GM21529 (cell line): ENCODE data around the gene TDRD5.

Experiments
- ATAC-seq: cut with Tn5 transposase; IDR thresholded peaks from one replicate; pipeline ENCODE4 v1.9.1; 2021; ENCODE audit not compliant: unreplicated experiment

The TDRD5 gene

GRCh38 chr1:179591592-179592580 is at the start of gene TDRD5:
TSS of gene TDRD5 (plus strand) at chr1:179591832. CDS start at chr1:179592616, 784 bp downstream.
- no peak for ATAC-seq

GRCh38 chr1:179545321-179545720 is 46.3 kb upstream of the TDRD5 start:
- ATAC-seq = no peak

- ATAC-seq = no peak
Measured at GRCh38 chr1:179547021-179547535, 44.6 kb upstream of the TDRD5 start.

GRCh38 chr1:179548666-179549367 is 42.8 kb upstream of the TDRD5 start:
- ATAC-seq = no peak

- no peak for ATAC-seq
Measured at GRCh38 chr1:179549368-179549700, 42.3 kb upstream of the TDRD5 start.

GRCh38 chr1:179550746-179551682 is 40.6 kb upstream of the TDRD5 start:
- ATAC-seq = peak; percentile 84

- no peak for ATAC-seq
Measured at GRCh38 chr1:179554427-179554826, 37.2 kb upstream of the TDRD5 start.

GRCh38 chr1:179558078-179558477 is 33.6 kb upstream of the TDRD5 start:
- ATAC-seq = no peak

- ATAC-seq = no peak
Measured at GRCh38 chr1:179575497-179576314, 15.9 kb upstream of the TDRD5 start, which contains the start of gene NPHS2. TSS of gene NPHS2 (minus strand) at chr1:179575948. CDS start at chr1:179575864, 84 bp downstream.

GRCh38 chr1:179576509-179576908 is 15.1 kb upstream of the TDRD5 start:
- no peak for ATAC-seq

- ATAC-seq = no peak
Measured at GRCh38 chr1:179583771-179584320, 7.8 kb upstream of the TDRD5 start.

GRCh38 chr1:179586107-179586823 is 5.4 kb upstream of the TDRD5 start:
- no peak for ATAC-seq

GRCh38 chr1:179587336-179587735 is 4.3 kb upstream of the TDRD5 start:
- ATAC-seq = no peak

- ATAC-seq = no peak
Measured at GRCh38 chr1:179588425-179589024, 3.1 kb upstream of the TDRD5 start.

GRCh38 chr1:179589509-179589908 is 2.1 kb upstream of the TDRD5 start:
- ATAC-seq = no peak

GRCh38 chr1:179590671-179591070 is 961 bp upstream of the TDRD5 start:
- no peak for ATAC-seq

GRCh38 chr1:179591253-179591591 is 410 bp upstream of the TDRD5 start:
- no peak for ATAC-seq

GRCh38 chr1:179598631-179599030 is 7.0 kb downstream of the TDRD5 start:
- ATAC-seq = no peak
